HepG2 (cell line): ENCODE data around the gene ST6GAL2.

Experiments
- EZH2 ChIP-seq: conservative IDR thresholded peaks from 2 replicates; pipeline ENCODE4 v1.6.1; 2012; ENCODE audit warnings: mild to moderate bottlenecking, low read depth, low read length, moderate library complexity
- ZNF180 ChIP-seq: sonication (generic); formaldehyde crosslinking; IDR thresholded peaks from 2 replicates; pipeline ENCODE4 v1.4.0; 2020; ENCODE audit warnings: low read depth, missing genetic modification reagents, borderline replicate concordance
- ZNF34 ChIP-seq: sonication (generic); formaldehyde crosslinking; IDR thresholded peaks from 2 replicates; pipeline ENCODE4 v1.4.0; 2020; ENCODE audit warnings: mild to moderate bottlenecking, missing genetic modification reagents, borderline replicate concordance

DNA sequence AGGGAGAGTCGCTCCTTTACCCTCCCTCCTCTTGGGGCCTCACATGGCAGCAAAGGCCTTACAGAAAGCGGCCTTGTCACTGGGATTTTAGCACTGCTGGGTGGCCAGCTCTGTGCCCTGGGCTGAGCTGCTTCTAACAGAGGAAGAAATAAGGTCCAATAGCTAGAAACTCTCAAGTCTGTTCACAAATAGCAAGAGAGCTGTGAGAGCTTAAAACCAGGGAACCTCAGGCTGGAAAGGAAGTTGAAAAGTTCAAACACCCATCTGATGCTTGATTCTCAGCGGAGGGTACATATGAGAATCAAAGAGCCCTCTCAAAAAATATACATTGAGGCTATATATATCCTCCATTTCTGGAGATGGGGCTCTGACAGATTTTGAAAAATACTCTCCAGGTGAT is 54.7 kb downstream of the ST6GAL2 start:
- TF ChIP-seq ZNF180 (CRISPR knock-in tag): no peak
- no peak for TF ChIP-seq ZNF34
- no peak for TF ChIP-seq EZH2
